SK-N-MC (cell line): ENCODE measurements around the gene EIF2B4.

Experiments
- FOXP2 ChIP-seq: optimal IDR thresholded peaks from 2 replicates; pipeline ENCODE3; 2011; ENCODE audit warnings: mild to moderate bottlenecking, moderate library complexity; ENCODE audit not compliant: insufficient read depth; ENCODE audit errors: extremely low read length, control extremely low read depth
- POLR2AphosphoS5 ChIP-seq: IDR thresholded peaks from 2 replicates; pipeline ENCODE4 v1.6.1; 2012; ENCODE audit warnings: mild to moderate bottlenecking, low read depth, low read length, borderline replicate concordance

DNA sequence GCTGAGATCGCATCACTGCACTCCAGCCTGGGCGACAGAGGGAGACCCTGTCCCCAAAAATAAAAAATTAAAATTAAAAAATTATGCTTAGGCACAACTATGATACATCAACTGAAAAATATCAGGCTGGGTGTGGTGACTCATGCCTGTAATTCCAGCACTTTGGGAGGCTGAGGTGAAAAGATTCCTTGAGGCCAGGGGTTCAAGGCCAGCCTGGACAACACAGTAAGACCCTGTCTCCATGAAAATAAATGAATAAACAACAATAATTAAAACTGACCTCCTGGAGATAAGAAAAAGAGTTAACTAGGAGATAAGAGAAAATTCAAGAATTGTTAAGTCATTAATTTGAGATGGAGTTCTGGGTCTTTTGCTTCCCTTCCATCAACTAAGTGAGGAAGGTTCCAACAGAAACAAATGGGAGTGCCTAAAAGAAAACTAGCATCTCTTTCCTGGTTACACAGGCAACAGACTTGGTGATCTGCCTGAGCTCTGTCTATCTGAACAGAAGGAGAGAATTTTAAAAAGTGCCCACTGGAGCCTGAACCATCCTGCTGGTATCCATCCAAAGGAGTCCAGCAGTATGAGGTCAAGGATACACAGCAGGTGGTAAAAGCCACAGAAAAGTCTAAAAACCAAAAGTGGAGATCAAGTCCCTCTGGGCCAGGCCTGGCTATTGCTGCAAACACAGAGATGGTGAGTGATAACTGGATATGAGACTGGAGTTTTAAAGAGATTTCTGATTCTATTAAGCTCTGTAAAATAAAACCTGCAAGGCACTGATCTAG is 30.4 kb upstream of the EIF2B4 start:
- no peak for TF ChIP-seq POLR2AphosphoS5
- no peak for TF ChIP-seq FOXP2
